Measurements from ENCODE around the gene TMEM132D. TPM values are rescaled to one million over a fixed set of nuclear protein-coding genes. Genes with fewer than 3 reads are reported as not detected.

TMEM132D gene
- total and polyA plus RNA-seq, 7 donors, result 0.01 TPM; not detected in 6

- TF ChIP-seq CTCF (IDR thresholded peaks at IDR 0.05), result no peak
- no peak overlapping the region for H3K4me3 ChIP-seq
Observed at GRCh38 chr12:129101816-129102215, 802.0 kb downstream of the TMEM132D start.

GRCh38 chr12:129101404-129101803, 802.4 kb downstream of the TMEM132D start:
- no peak overlapping the region for H3K4me3 ChIP-seq
- H3K27me3 ChIP-seq (ENCODE audit: insufficient read depth in 3 of 3, low read length in 2 of 3), result peaks cover 0 to 2% (median 0%) of the 10 kb centered on the region in 3 donors
- H3K27ac ChIP-seq, result no peak overlapping the region
- intact Hi-C loops (cut with DNase I), result no loop called here
- WGBS, 3 donors, result 60 to 75% (median 68%) methylated on average over 5 of the region's 5 CpGs
- H3K4me1 ChIP-seq, result no peaks in the 10 kb centered on the region
- no peak for DNase-seq
- H3K9me3 ChIP-seq, result peaks cover 2% of the 10 kb centered on the region
- H3K36me3 ChIP-seq (ENCODE audit: insufficient read depth in 1 of 2, low read depth in 1 of 2), result no peaks in the 10 kb centered on the region
- TF ChIP-seq CTCF (IDR thresholded peaks at IDR 0.05), result no peak
- no peak for ATAC-seq

More at GRCh38 chr12:129101816-129102215, 802.0 kb downstream of the TMEM132D start:
- Histone ChIP-seq H3K9me3 (peaks cover 6% of the 10 kb centered on the region), H3K36me3 (ENCODE audit: insufficient read depth in 1 of 2, low read depth in 1 of 2) (no peaks in the 10 kb centered on the region), H3K27ac (no peak overlapping the region), H3K4me1 (no peaks in the 10 kb centered on the region), H3K27me3 (ENCODE audit: insufficient read depth in 3 of 3, low read length in 2 of 3) (peaks cover 0 to 2% (median 0%) of the 10 kb centered on the region in 3 donors)
- WGBS, 3 donors, result 63 to 78% (median 70%) methylated on average over 5 of the region's 5 CpGs
- DNase-seq, result no peak
- no peak for ATAC-seq
- intact Hi-C loops (cut with DNase I), result no loop called here

- H3K4me1 ChIP-seq, result no peaks in the 10 kb centered on the region
- TF ChIP-seq CTCF (IDR thresholded peaks at IDR 0.05), result no peak
- H3K27me3 ChIP-seq (ENCODE audit: insufficient read depth in 3 of 3, low read length in 2 of 3), result peaks cover 0 to 2% (median 0%) of the 10 kb centered on the region in 3 donors
- ATAC-seq, result no peak
- no peak for DNase-seq
- H3K27ac ChIP-seq, result no peak overlapping the region
- no peak overlapping the region for H3K4me3 ChIP-seq
- no peaks in the 10 kb centered on the region for H3K36me3 ChIP-seq (ENCODE audit: insufficient read depth in 1 of 2, low read depth in 1 of 2)
- no peaks in the 10 kb centered on the region for H3K9me3 ChIP-seq
- WGBS, 3 donors, result 87% methylated on average over 3 of the region's 3 CpGs
- intact Hi-C loops (cut with DNase I), result no loop called here
Observed at GRCh38 chr12:129097451-129097850, 806.4 kb downstream of the TMEM132D start.

- no peak for TF ChIP-seq CTCF (IDR thresholded peaks at IDR 0.05)
- no peak overlapping the region for H3K4me3 ChIP-seq
- DNase-seq (no peak), ATAC-seq (no peak)
- H3K27me3 ChIP-seq (ENCODE audit: insufficient read depth in 3 of 3, low read length in 2 of 3), result peaks cover 0 to 2% (median 0%) of the 10 kb centered on the region in 3 donors
- H3K4me1 ChIP-seq, result no peaks in the 10 kb centered on the region
- no peaks in the 10 kb centered on the region for H3K36me3 ChIP-seq (ENCODE audit: insufficient read depth in 1 of 2, low read depth in 1 of 2)
- intact Hi-C loops (cut with DNase I), result no loop called here
- H3K27ac ChIP-seq, result no peak overlapping the region
- 75 to 85% (median 78%) methylated on average over 7 of the region's 7 CpGs for WGBS, 3 donors
- no peaks in the 10 kb centered on the region for H3K9me3 ChIP-seq
Observed at GRCh38 chr12:129096968-129097367, 806.9 kb downstream of the TMEM132D start.

GRCh38 chr12:129096184-129096583, 807.6 kb downstream of the TMEM132D start:
- intact Hi-C loops (cut with DNase I), result no loop called here
- DNase-seq (no peak), ATAC-seq (no peak)
- WGBS, 3 donors, result 92 to 93% (median 93%) methylated on average over 11 of the region's 11 CpGs
- Histone ChIP-seq H3K36me3 (ENCODE audit: insufficient read depth in 1 of 2, low read depth in 1 of 2) (no peaks in the 10 kb centered on the region), H3K27ac (no peak overlapping the region), H3K4me1 (no peaks in the 10 kb centered on the region), H3K4me3 (no peak overlapping the region), H3K27me3 (ENCODE audit: insufficient read depth in 3 of 3, low read length in 2 of 3) (peaks cover 0 to 2% (median 0%) of the 10 kb centered on the region in 3 donors), H3K9me3 (no peaks in the 10 kb centered on the region)
- no peak for TF ChIP-seq CTCF (IDR thresholded peaks at IDR 0.05)

Data from psoas muscle (tissue), 8 donors.